H1 (cell line): ENCODE measurements around the gene RGS6. TPM values are rescaled to one million over a fixed set of nuclear protein-coding genes. Genes with fewer than 3 reads are reported as not detected.

Source experiments
- NRF1 ChIP-seq: IDR thresholded peaks from 2 replicates; pipeline ENCODE4 v1.6.1; 2011; ENCODE audit warnings: mild to moderate bottlenecking, low read depth, low read length, improper control_type of control experiment
- polyA plus RNA-seq, 7 experiments: library from polyadenylated mRNA; depleted of rRNA in 3 of 7; stranded (reverse) in 5 of 7; unstranded in 2 of 7; fragments of >200 nt in 5 of 7; fragments of 200-250 nt in 2 of 7; gene quantifications; 1 replicate in 5 of 7; 2 replicates in 1 of 7; 4 replicates in 1 of 7; pipeline versions ENCODE4 v1.2.1 to v1.2.3, GENCODE V29; 2011 to 2013; ENCODE audit warnings: missing spikeins in 2 of 7, mixed read lengths in 2 of 7
- total RNA-seq: library from RNA; stranded (reverse); fragmentation: NEBNext Ultra II Directional; extraction: Animal tissue kit (Norgen Biotek cat#: 25700); gene quantifications from 2 replicates; pipeline ENCODE4 v1.2.1, GENCODE V29; 2021

RGS6 gene
- total and polyA plus RNA-seq, 2 of the 8 experiments (the other 6 are each of a cell fraction or from before 2014, with no cell fraction given) = 0.26 to 1.1 TPM

DNA sequence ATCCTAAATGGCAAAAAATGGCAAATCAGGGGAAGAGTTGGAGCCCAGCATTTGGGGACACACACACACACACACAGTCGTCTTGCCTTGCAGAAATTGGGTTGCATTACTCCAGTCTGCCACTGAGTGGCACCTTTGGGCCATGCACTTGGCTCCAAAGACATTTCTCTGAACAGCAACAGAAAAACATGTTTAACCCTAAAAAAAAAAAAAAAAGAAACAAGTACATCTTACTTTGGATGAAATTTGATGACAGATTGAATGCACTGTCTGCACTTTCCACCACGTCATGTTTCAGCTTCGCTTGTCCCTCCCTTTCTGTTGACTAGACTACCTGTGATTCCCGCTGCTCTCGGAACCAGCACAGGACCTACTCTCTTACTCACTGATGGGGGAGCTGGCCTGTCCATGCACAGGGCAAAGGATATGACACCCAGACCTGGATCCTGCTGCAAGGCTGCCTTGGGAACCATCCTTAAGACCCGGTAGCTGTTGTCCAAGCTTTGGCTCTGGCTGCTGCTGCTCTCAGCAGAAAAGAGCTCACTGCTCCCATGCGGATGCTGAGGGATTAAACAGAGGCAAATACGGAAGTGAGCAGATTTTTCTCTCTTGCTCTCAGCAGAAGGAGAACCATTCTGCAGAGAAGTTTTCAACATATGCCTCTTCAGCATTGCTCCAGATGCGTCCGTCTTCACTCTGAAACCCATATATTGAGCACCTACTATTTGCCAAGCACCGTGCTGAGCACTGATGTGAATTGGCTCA, 584.9 kb downstream of the RGS6 start (continued):
- TF ChIP-seq NRF1 = no peak
